PFSK-1 (cell line): ENCODE results near the gene MFSD6.

ENCODE experiments used
- FOXP2 ChIP-seq: optimal IDR thresholded peaks from 2 replicates; pipeline ENCODE3; 2011; ENCODE audit warnings: borderline replicate concordance, control low read depth, inconsistent platforms; ENCODE audit not compliant: insufficient read depth; ENCODE audit errors: extremely low read length, extremely low read depth
- POLR2AphosphoS5 ChIP-seq: IDR thresholded peaks from 2 replicates; pipeline ENCODE4 v1.6.1; 2012; ENCODE audit warnings: low read depth, mild to moderate bottlenecking, control low read depth, low read length, moderate library complexity
- SIN3A ChIP-seq: IDR thresholded peaks from 2 replicates; pipeline ENCODE4 v1.6.1; 2012; ENCODE audit warnings: mild to moderate bottlenecking, low read length, moderate library complexity, borderline replicate concordance; ENCODE audit not compliant: insufficient read depth
- TAF1 ChIP-seq: IDR thresholded peaks from 2 replicates; pipeline ENCODE4 v1.6.1; 2012; ENCODE audit warnings: low read length, control low read depth, borderline replicate concordance; ENCODE audit not compliant: insufficient read depth
- TF ChIP-seq, protein P1 (sequence below), 2 experiments: IDR thresholded peaks; 2 replicates each; pipeline versions ENCODE4 v1.6.1 to v1.8.0; 2011 to 2012; ENCODE audit warnings: low read depth in 2 of 2, low read length in 2 of 2, control low read depth in 1 of 2, inconsistent platforms in 1 of 2, mild to moderate bottlenecking in 1 of 2, moderate library complexity in 1 of 2; ENCODE audit not compliant: insufficient read depth in 1 of 2

Gene MFSD6

DNA sequence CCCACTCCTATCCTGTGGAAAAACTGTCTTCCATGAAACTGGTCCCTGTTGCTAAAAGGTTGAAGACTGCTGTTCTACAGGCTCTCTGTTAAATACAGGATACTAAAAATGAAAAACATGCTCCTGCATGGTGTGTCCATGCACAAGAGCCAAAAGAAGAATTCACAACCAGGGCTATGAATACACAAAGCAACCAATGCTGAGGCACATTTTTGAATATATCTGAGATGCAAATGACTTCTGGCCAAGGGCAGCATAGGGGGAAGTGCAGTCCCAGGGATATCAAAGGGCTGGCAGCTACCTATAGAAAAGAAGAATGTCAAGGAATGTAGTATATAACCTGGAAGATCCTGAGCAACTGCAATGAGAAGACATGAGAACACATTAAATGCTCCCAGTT lies 119.8 kb downstream of the MFSD6 start:
- TF ChIP-seq FOXP2 (no peak), SIN3A (no peak), POLR2AphosphoS5 (no peak), TAF1 (no peak)
- TF ChIP-seq, protein P1, sequence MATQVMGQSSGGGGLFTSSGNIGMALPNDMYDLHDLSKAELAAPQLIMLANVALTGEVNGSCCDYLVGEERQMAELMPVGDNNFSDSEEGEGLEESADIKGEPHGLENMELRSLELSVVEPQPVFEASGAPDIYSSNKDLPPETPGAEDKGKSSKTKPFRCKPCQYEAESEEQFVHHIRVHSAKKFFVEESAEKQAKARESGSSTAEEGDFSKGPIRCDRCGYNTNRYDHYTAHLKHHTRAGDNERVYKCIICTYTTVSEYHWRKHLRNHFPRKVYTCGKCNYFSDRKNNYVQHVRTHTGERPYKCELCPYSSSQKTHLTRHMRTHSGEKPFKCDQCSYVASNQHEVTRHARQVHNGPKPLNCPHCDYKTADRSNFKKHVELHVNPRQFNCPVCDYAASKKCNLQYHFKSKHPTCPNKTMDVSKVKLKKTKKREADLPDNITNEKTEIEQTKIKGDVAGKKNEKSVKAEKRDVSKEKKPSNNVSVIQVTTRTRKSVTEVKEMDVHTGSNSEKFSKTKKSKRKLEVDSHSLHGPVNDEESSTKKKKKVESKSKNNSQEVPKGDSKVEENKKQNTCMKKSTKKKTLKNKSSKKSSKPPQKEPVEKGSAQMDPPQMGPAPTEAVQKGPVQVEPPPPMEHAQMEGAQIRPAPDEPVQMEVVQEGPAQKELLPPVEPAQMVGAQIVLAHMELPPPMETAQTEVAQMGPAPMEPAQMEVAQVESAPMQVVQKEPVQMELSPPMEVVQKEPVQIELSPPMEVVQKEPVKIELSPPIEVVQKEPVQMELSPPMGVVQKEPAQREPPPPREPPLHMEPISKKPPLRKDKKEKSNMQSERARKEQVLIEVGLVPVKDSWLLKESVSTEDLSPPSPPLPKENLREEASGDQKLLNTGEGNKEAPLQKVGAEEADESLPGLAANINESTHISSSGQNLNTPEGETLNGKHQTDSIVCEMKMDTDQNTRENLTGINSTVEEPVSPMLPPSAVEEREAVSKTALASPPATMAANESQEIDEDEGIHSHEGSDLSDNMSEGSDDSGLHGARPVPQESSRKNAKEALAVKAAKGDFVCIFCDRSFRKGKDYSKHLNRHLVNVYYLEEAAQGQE (IDR thresholded peaks at IDR 0.05; ENCODE audit: insufficient read depth in 1 of 2, low read depth in 2 of 2, low read length in 2 of 2) = no peak

DNA sequence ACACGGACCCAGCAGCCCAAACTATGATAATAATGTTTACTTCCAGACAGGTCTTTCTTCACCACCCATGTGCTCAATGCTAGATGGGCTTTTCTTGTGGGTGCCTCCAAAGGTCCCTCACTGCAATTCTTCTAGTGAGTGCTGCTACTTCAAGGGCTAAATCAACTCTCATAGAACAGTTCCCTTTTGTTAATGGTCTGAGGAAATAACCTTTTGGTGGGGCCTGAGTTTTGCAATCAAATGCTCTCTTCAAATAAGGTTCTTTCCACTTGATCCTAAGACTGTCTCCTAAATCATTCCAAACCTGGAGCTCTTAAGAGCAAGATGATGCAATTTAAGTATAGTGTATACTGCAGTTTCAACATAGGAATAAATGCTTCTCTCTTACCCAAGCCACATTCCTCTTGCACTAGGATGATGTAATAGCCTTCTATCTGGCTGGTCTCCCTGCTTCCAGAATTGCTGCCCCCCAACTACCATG lies 120.4 kb downstream of the MFSD6 start:
- TF ChIP-seq SIN3A = no peak
- TF ChIP-seq POLR2AphosphoS5 = no peak
- TF ChIP-seq FOXP2 = no peak
- TF ChIP-seq TAF1 = no peak
- TF ChIP-seq, protein P1 (IDR thresholded peaks at IDR 0.05; ENCODE audit: insufficient read depth in 1 of 2, low read depth in 2 of 2, low read length in 2 of 2) = no peak

DNA sequence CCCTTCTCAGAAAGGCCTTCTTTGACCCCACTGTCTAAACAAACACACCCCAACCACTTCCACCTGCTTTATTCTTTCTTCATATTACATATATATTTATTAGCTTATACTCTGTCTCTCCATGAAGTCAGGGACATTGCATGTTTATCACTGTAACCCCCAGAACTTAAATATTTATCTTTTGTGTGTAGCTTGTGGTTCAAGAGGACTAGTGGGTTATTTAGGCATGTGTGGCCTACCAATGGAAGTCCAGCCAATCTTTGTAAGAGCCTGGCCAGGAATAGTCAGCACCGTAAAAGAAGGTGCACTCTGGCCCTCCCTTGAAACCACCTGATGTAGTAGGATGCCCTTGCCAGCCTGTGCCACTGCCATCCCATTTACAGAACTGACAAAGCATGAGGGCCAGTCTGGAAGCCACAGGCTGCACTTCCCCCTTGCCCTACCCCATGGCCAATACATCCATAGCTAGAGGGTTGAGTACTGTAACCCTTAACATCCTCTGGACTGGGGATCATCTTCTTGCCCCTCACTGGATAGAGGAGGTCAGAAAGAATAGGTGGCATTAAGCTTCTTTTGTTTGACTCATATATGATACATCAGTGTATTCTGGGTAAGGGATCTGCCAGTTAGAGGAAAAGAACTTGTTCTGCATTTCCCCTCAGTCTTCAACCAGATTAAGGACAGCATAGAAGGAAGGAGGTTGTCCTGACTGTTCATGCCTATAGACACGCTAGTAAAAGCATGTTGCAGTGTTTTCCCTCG lies 121.5 kb downstream of the MFSD6 start:
- TF ChIP-seq TAF1 (no peak), FOXP2 (no peak), POLR2AphosphoS5 (no peak), SIN3A (no peak)
- TF ChIP-seq, protein P1 (IDR thresholded peaks at IDR 0.05; ENCODE audit: insufficient read depth in 1 of 2, low read depth in 2 of 2, low read length in 2 of 2) = no peak

DNA sequence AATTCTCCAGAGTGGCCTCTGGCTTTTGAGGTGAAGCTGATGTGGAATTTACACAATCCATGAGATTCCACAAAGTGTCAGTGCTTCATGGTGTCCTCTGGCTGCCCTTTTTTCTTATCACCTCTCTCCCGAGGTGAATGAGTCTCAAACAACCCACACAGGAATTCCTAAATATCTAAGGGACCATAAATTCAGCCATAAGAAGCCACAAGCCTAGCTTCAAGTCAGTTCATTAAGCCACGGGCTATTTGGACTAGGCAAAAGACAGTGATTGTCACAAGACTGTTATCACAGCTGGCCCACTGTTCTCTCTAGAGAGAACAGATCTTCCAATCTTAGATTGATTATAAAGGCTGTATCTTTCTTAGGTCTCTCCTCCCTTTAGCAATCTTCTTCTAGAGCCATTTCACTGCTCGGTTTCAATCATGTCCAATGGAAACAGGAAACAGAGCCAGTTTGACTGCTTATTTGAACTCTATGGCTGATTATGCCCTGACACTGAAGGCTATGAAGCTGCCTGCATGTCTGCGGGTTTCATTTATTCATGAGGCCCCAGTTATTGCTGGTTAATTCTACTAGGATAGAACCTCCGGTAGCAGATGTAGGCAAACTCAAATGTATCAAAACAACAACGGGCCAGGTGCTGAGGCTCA lies 122.2 kb downstream of the MFSD6 start:
- no peak for TF ChIP-seq POLR2AphosphoS5
- no peak for TF ChIP-seq SIN3A
- TF ChIP-seq FOXP2 = no peak
- no peak for TF ChIP-seq TAF1
- TF ChIP-seq, protein P1 (IDR thresholded peaks at IDR 0.05; ENCODE audit: insufficient read depth in 1 of 2, low read depth in 2 of 2, low read length in 2 of 2) = no peak
